KMS-11 (cell line): ENCODE results near the gene ST14.

Experiments
- H2AFZ ChIP-seq: fragments of 200-600 bp; sonication (generic); 2 replicates; pipeline ENCODE4 v1.6.1; 2016; ENCODE audit warnings: antibody characterized with exemption, mixed run types, low read depth
- H3K27ac ChIP-seq: fragments of 200-600 bp; sonication (generic); 2 replicates; pipeline ENCODE4 v1.6.1; 2016; ENCODE audit warnings: mild to moderate bottlenecking, mixed run types
- H3K27me3 ChIP-seq: fragments of 200-600 bp; sonication (generic); 2 replicates; pipeline ENCODE4 v1.6.1; 2017; ENCODE audit warnings: mild to moderate bottlenecking, low read depth, mixed run types, moderate library complexity; ENCODE audit not compliant: insufficient read depth
- H3K36me3 ChIP-seq: fragments of 200-600 bp; sonication (generic); 2 replicates; pipeline ENCODE4 v1.6.1; 2017; ENCODE audit warnings: mild to moderate bottlenecking, mixed run types; ENCODE audit not compliant: insufficient read depth
- H3K4me1 ChIP-seq: fragments of 200-600 bp; sonication (generic); 2 replicates; pipeline ENCODE4 v1.6.1; 2016; ENCODE audit warnings: mild to moderate bottlenecking, low read depth, mixed run types; ENCODE audit not compliant: poor library complexity, severe bottlenecking
- H3K4me2 ChIP-seq: fragments of 200-600 bp; sonication (generic); 2 replicates; pipeline ENCODE4 v1.7.0; 2016; ENCODE audit warnings: mild to moderate bottlenecking, mixed run types
- H3K4me3 ChIP-seq: fragments of 200-600 bp; sonication (generic); IDR thresholded peaks from 2 replicates; pipeline ENCODE4 v1.6.1; 2017; ENCODE audit warnings: low read depth, low read length, mixed read lengths; ENCODE audit not compliant: insufficient read depth
- H3K79me2 ChIP-seq: fragments of 200-600 bp; sonication (generic); 2 replicates; pipeline ENCODE4 v1.6.1; 2016; ENCODE audit warnings: low read depth, mixed run types; ENCODE audit not compliant: insufficient read depth
- H3K9ac ChIP-seq: fragments of 200-600 bp; sonication (generic); 2 replicates; pipeline ENCODE4 v1.6.1; 2016; ENCODE audit warnings: mild to moderate bottlenecking, mixed run types
- H4K20me1 ChIP-seq: fragments of 200-600 bp; sonication (generic); 2 replicates; pipeline ENCODE4 v1.6.1; 2016; ENCODE audit warnings: mild to moderate bottlenecking, mixed run types; ENCODE audit not compliant: insufficient read depth
- TF ChIP-seq, protein P1 (sequence below): fragments of 200-600 bp; sonication (generic); conservative IDR thresholded peaks from 2 replicates; pipeline ENCODE4 v1.6.1; 2017; ENCODE audit warnings: low read depth, mild to moderate bottlenecking, antibody characterized with exemption, low read length, moderate library complexity, mixed read lengths

ST14 gene

DNA sequence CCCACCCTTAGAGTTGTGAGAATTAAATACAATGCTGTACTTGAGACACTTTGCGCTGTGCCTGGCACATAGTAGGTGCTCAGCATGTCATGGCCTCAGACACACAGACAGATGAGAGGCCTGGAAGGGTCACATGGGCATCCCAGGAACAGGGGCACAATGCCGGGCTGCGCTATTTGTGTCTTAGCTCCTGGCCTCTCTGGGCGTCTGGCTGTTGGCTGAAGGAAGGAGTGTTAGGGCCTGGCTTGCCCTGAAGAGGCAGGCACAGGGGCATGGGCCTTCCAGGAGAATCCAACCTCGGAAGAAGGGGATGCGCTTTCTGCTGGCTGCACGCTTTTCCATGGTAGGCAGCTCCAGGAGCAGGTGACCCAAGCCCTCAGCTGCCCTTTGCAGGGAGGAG is 41.4 kb downstream of the ST14 start:
- TF ChIP-seq, protein P1, sequence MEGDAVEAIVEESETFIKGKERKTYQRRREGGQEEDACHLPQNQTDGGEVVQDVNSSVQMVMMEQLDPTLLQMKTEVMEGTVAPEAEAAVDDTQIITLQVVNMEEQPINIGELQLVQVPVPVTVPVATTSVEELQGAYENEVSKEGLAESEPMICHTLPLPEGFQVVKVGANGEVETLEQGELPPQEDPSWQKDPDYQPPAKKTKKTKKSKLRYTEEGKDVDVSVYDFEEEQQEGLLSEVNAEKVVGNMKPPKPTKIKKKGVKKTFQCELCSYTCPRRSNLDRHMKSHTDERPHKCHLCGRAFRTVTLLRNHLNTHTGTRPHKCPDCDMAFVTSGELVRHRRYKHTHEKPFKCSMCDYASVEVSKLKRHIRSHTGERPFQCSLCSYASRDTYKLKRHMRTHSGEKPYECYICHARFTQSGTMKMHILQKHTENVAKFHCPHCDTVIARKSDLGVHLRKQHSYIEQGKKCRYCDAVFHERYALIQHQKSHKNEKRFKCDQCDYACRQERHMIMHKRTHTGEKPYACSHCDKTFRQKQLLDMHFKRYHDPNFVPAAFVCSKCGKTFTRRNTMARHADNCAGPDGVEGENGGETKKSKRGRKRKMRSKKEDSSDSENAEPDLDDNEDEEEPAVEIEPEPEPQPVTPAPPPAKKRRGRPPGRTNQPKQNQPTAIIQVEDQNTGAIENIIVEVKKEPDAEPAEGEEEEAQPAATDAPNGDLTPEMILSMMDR, result no peak
- no peak overlapping the region for H3K27ac ChIP-seq

DNA sequence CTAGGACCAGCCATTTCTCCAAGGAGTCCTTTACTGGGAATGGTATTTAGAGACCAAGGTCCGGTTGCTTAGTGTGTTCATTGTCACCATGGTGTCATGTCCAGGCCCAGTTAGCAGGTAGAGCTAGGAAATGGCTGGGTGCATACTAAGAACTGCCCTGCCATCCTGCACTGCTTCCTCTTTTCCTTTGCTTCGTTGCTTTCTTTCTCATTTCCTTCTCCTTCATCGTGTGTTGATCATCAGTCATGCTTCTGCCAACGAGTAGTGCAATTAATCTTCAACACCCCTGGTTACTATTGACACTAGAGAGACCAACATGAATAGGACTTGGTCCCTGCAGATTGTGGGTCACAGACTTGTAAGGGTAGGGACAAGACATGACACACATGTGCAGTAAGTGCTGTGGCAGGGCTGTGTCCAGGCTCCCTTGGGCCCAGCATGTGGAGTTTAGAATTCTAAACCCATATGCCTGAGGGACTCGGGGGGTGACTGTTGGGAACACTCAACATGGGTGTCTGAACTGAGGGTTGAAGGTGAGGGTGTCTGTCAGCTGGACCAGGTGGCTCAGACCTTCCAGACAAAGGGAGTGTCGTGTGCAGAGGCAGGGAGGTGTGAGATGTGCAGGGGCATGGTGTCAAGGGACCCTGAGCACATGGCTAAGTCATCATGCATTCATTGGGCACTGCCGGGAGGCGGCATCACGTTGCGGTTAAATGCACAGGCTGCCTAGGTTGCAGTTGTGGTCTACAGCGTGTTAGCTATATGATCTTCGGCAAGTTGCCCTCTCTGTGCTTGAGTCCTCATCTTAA is 42.6 kb downstream of the ST14 start:
- no peak overlapping the region for H3K4me2 ChIP-seq

More for the DNA sequence above, 41.4 kb downstream of the ST14 start:
- Histone ChIP-seq H3K36me3 (no peaks in the 10 kb centered on the region; the same call in 1 of the 2 replicates), H3K4me3 (no peak overlapping the region), H3K9ac (no peak overlapping the region), H3K4me1 (no peaks in the 10 kb centered on the region), H4K20me1 (no peaks in the 10 kb centered on the region), H3K79me2 (no peaks in the 10 kb centered on the region), H2AFZ (no peak overlapping the region), H3K27me3 (no peaks in the 10 kb centered on the region), H3K4me2 (no peak overlapping the region)

DNA sequence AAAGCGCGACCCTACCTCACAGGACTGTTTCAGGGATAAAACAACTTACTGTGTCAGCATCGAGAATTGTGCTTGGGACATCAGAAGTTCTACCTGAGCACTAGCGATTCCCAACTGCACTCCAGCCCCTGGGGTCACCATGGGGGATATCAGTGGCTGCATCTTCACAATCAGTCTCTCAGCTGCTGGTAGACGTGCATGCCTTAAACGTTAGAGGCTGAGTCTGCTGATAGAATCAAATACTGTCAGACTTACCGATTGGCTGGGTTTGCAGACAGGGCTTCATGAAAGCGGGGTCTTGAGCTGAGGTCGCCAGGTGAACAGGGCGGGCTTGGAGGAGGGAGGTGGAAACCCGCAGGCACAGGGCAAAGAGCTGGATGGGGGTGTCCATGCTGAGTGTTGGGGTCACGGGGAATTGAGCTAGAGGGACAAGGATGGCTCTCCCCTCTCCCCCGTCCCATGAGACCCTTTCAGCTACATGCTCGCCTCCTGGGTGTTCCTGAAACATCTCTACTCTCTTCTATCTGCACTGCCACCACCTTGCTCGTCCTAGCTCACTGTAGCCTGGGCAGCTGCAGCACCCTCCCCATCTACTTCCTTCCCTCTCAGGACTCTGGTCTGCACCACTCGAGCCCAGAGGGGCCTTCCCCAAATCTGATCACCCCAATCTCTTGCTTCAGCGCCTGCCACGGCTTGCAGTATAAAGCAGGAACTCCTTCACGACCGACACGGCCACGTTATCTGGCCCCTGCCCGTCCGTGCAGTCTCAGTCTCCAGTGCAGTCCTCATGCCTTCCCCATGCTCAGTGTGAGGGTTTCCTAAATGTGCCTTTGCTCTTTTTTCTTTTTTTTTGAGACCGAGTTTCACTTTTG is 43.5 kb downstream of the ST14 start:
- H3K27me3 ChIP-seq, result no peaks in the 10 kb centered on the region
- no peak overlapping the region for H3K4me3 ChIP-seq
- no peak overlapping the region for H3K27ac ChIP-seq
- no peaks in the 10 kb centered on the region for H3K4me1 ChIP-seq
- no peak overlapping the region for H2AFZ ChIP-seq
- H3K4me2 ChIP-seq, result no peak overlapping the region
- no peaks in the 10 kb centered on the region for H4K20me1 ChIP-seq
- TF ChIP-seq, protein P1, result no peak
- H3K79me2 ChIP-seq, result no peaks in the 10 kb centered on the region
- H3K9ac ChIP-seq, result no peak overlapping the region
- H3K36me3 ChIP-seq, result no peaks in the 10 kb centered on the region

More for the DNA sequence above, 42.6 kb downstream of the ST14 start:
- Histone ChIP-seq H3K79me2 (no peaks in the 10 kb centered on the region), H2AFZ (no peak overlapping the region), H3K27ac (no peak overlapping the region), H3K27me3 (no peaks in the 10 kb centered on the region), H3K9ac (no peak overlapping the region), H3K4me1 (no peaks in the 10 kb centered on the region), H3K36me3 (no peaks in the 10 kb centered on the region), H4K20me1 (no peaks in the 10 kb centered on the region), H3K4me3 (no peak overlapping the region)
- TF ChIP-seq, protein P1, result no peak

DNA sequence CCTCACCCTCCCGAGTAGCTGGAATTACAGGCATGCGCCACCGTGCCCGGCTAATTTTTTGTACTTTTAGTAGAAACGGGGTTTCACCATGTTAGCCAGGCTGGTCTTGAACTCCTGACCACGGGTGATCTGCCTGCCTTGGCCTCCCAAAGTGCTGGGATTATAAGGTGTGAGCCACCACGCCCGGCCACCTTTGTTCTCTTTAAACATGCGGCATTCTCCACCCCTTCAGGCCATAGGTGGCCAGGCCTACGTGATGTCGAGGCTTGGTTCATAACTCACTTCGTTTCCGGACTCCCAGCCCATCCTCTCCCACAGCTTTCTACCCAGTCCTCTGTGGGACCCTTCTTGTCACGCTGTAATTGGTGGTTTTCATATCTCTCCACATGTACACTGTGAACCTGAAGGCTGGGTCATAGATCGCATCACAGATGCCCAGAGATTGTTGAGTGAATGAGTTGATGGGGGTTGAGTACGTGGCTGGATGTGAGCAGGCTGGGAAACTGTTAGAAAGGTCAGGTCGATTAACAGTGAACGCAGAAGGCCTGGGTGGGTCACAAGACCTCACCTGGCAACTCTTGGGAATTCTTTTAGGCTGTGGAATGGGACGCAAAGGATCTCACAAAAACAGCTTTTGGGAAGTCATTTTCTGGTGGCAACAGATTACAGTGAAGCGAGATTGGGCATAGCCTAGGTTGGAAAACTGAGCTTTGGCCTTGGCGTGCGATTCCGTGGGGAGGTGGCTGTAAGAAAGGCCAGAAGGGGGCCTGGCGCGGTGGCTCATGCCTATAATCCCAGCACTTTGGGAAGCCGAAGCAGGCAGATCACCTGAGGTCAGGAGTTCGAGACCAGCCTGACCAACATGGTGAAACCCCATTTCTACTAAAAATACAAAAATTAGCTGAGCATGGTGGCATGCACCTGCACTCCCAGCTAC is 44.5 kb downstream of the ST14 start:
- H3K79me2 ChIP-seq, result no peaks in the 10 kb centered on the region
- H3K27me3 ChIP-seq, result no peaks in the 10 kb centered on the region
- H2AFZ ChIP-seq, result no peak overlapping the region
- H3K4me3 ChIP-seq, result no peak overlapping the region
- no peaks in the 10 kb centered on the region for H4K20me1 ChIP-seq
- H3K27ac ChIP-seq, result no peak overlapping the region
- H3K9ac ChIP-seq, result no peak overlapping the region
- H3K36me3 ChIP-seq, result no peaks in the 10 kb centered on the region
- TF ChIP-seq, protein P1, result no peak
- no peaks in the 10 kb centered on the region for H3K4me1 ChIP-seq
- H3K4me2 ChIP-seq, result no peak overlapping the region
